Measurements from ENCODE around the gene PASD1.

Gene PASD1

DNA sequence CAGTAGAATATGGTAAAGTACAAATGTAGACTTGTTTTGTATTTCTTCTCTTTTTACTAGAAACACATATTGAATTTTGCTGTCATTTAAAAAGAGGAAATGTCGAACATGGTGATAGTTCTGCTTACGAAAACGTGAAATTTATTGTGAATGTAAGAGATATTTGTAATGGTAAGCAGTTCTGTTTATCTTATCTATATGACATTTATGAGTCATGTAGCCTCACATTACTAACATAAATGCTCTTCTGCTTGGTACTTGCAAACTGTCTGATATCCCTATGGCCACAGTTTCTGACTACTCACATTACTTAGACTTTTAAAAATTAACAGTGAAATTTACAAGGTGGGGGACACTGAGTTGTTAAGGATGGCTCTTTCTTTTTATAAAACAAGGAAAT is 57.9 kb downstream of the PASD1 start:
- Histone ChIP-seq H3K36me3 (ENCODE audit: control insufficient read depth in 2 of 2, insufficient read depth in 2 of 2, low read length in 2 of 2) (no peaks in the 10 kb centered on the region), H3K4me1 (ENCODE audit: control insufficient read depth, insufficient read depth, low read length) (no peaks in the 10 kb centered on the region), H3K27ac (ENCODE audit: low read length) (no peak overlapping the region), H3K4me3 (ENCODE audit: low read length in 2 of 2) (no peak overlapping the region), H3K9me3 (ENCODE audit: control insufficient read depth in 2 of 2, low read length in 2 of 2) (no peaks in the 10 kb centered on the region), H3K9ac (ENCODE audit: low read length in 2 of 2) (no peak overlapping the region), H3K27me3 (ENCODE audit: control insufficient read depth in 1 of 2, insufficient read depth in 2 of 2, low read length in 2 of 2) (no peaks in the 10 kb centered on the region)

DNA sequence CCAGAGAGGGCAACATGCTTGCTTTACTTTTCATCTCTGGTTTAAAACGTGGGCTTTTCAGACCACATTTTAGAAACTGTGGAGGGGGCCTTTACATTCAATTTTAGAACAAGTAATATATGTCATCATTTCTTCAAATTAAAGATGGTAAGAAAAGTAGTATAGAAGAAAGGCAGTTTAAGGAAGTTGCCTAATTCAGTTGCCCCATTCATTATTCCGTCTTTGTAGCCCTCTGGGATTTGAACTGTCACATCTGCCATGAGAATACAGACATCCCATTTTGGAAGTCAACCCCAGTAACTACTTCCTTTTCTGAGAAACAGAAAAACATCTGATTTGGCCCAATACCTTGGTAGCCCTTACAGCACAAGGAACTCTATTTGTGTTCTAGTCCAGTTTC is 61.2 kb downstream of the PASD1 start:
- no peak overlapping the region for H3K4me3 ChIP-seq (ENCODE audit: low read length in 2 of 2)
- H3K9me3 ChIP-seq (ENCODE audit: control insufficient read depth in 2 of 2, low read length in 2 of 2), result no peaks in the 10 kb centered on the region
- H3K27ac ChIP-seq (ENCODE audit: low read length), result no peak overlapping the region
- no peaks in the 10 kb centered on the region for H3K27me3 ChIP-seq (ENCODE audit: control insufficient read depth in 1 of 2, insufficient read depth in 2 of 2, low read length in 2 of 2)
- H3K36me3 ChIP-seq (ENCODE audit: control insufficient read depth in 2 of 2, insufficient read depth in 2 of 2, low read length in 2 of 2), result no peaks in the 10 kb centered on the region
- H3K4me1 ChIP-seq (ENCODE audit: control insufficient read depth, insufficient read depth, low read length), result no peaks in the 10 kb centered on the region
- H3K9ac ChIP-seq (ENCODE audit: low read length in 2 of 2), result no peak overlapping the region

DNA sequence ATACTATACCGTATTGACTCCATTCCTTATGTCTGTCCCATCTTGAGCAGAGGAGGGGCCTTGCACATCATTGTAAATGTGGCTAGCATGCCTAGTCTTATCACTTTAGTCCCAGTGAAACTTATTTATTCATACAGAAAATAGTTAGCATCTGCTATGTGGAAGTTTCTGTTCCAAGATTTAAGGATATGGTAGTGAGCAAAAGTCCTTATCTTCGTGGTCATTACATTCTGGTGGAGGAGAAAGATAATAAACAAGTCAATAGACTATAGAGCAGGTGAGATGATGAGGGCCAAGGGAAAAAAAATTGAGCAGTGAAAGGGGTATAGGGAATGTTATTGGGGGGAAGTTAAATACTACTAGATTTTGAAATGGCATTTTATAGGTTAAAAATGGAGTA is 68.3 kb downstream of the PASD1 start:
- H3K27ac ChIP-seq (ENCODE audit: low read length), result no peak overlapping the region
- H3K27me3 ChIP-seq (ENCODE audit: control insufficient read depth in 1 of 2, insufficient read depth in 2 of 2, low read length in 2 of 2), result no peaks in the 10 kb centered on the region
- no peaks in the 10 kb centered on the region for H3K4me1 ChIP-seq (ENCODE audit: control insufficient read depth, insufficient read depth, low read length)
- no peaks in the 10 kb centered on the region for H3K9me3 ChIP-seq (ENCODE audit: control insufficient read depth in 2 of 2, low read length in 2 of 2)
- H3K36me3 ChIP-seq (ENCODE audit: control insufficient read depth in 2 of 2, insufficient read depth in 2 of 2, low read length in 2 of 2), result no peaks in the 10 kb centered on the region
- H3K9ac ChIP-seq (ENCODE audit: low read length in 2 of 2), result no peak overlapping the region
- no peak overlapping the region for H3K4me3 ChIP-seq (ENCODE audit: low read length in 2 of 2)

DNA sequence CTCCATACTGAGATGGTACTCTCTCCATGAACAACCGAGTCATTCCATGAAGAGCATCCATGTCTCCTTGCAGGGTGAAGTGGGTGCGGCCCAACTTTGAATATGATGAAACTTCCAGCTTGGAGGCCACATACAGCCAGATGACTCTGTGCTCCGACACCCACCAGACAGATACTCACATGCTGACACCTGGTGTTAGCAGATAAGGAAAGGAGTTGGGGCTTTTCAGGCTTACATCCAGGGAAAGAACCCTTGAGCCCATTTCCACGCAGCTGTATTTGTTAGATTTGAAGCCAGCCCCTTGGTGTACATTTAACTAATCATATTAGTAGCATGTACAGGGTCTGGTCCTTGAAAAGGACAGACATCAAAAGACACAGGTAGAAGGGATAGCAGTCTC is 69.7 kb downstream of the PASD1 start:
- H3K27me3 ChIP-seq (ENCODE audit: control insufficient read depth in 1 of 2, insufficient read depth in 2 of 2, low read length in 2 of 2), result no peaks in the 10 kb centered on the region
- H3K9me3 ChIP-seq (ENCODE audit: control insufficient read depth in 2 of 2, low read length in 2 of 2), result no peaks in the 10 kb centered on the region
- H3K27ac ChIP-seq (ENCODE audit: low read length), result no peak overlapping the region
- H3K4me1 ChIP-seq (ENCODE audit: control insufficient read depth, insufficient read depth, low read length), result no peaks in the 10 kb centered on the region
- H3K4me3 ChIP-seq (ENCODE audit: low read length in 2 of 2), result no peak overlapping the region
- no peaks in the 10 kb centered on the region for H3K36me3 ChIP-seq (ENCODE audit: control insufficient read depth in 2 of 2, insufficient read depth in 2 of 2, low read length in 2 of 2)
- no peak overlapping the region for H3K9ac ChIP-seq (ENCODE audit: low read length in 2 of 2)

DNA sequence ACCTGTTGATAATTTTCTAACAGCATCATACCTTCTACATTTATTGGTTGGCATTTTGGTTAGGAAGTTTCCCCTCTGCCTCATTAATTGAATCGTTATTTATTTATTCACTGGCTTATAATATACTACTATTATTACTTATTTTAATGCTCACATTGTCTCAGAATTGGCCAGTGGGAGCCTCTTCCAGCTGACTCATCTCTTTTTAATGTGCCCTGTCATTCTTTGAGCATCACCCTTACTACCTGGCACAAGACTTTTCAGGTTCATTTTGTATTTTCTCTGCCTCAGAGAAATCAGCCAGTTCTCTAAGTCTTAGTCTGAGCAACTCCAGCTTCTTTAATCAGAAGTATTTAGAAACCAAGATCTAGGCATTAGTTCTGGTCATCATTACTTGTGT is 71.5 kb downstream of the PASD1 start:
- no peaks in the 10 kb centered on the region for H3K4me1 ChIP-seq (ENCODE audit: control insufficient read depth, insufficient read depth, low read length)
- H3K4me3 ChIP-seq (ENCODE audit: low read length in 2 of 2), result no peak overlapping the region
- no peaks in the 10 kb centered on the region for H3K9me3 ChIP-seq (ENCODE audit: control insufficient read depth in 2 of 2, low read length in 2 of 2)
- no peaks in the 10 kb centered on the region for H3K27me3 ChIP-seq (ENCODE audit: control insufficient read depth in 1 of 2, insufficient read depth in 2 of 2, low read length in 2 of 2)
- no peak overlapping the region for H3K27ac ChIP-seq (ENCODE audit: low read length)
- no peak overlapping the region for H3K9ac ChIP-seq (ENCODE audit: low read length in 2 of 2)
- H3K36me3 ChIP-seq (ENCODE audit: control insufficient read depth in 2 of 2, insufficient read depth in 2 of 2, low read length in 2 of 2), result no peaks in the 10 kb centered on the region

DNA sequence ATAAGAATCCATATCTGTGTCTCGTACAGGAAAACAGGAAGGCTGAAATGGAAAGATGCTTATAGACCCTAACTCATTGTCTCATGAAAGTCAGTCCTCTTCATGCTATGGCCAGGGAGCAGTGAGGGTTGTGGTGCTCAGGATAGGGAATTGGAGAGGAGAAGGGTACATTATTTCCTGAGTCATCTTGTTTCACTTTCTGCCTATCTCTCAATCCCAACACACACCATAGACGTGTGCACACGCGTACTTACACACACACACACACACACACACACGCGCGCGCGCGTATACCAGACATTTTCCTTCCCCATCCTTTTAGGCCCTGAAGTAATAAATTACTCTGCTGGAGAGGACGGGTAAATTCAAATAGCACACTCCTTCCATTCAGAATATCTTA is 78.1 kb downstream of the PASD1 start:
- no peaks in the 10 kb centered on the region for H3K27me3 ChIP-seq (ENCODE audit: control insufficient read depth in 1 of 2, insufficient read depth in 2 of 2, low read length in 2 of 2)
- no peak overlapping the region for H3K27ac ChIP-seq (ENCODE audit: low read length)
- H3K36me3 ChIP-seq (ENCODE audit: control insufficient read depth in 2 of 2, insufficient read depth in 2 of 2, low read length in 2 of 2), result no peaks in the 10 kb centered on the region
- no peak overlapping the region for H3K9ac ChIP-seq (ENCODE audit: low read length in 2 of 2)
- H3K4me3 ChIP-seq (ENCODE audit: low read length in 2 of 2), result no peak overlapping the region
- H3K4me1 ChIP-seq (ENCODE audit: control insufficient read depth, insufficient read depth, low read length), result no peaks in the 10 kb centered on the region
- no peaks in the 10 kb centered on the region for H3K9me3 ChIP-seq (ENCODE audit: control insufficient read depth in 2 of 2, low read length in 2 of 2)

DNA sequence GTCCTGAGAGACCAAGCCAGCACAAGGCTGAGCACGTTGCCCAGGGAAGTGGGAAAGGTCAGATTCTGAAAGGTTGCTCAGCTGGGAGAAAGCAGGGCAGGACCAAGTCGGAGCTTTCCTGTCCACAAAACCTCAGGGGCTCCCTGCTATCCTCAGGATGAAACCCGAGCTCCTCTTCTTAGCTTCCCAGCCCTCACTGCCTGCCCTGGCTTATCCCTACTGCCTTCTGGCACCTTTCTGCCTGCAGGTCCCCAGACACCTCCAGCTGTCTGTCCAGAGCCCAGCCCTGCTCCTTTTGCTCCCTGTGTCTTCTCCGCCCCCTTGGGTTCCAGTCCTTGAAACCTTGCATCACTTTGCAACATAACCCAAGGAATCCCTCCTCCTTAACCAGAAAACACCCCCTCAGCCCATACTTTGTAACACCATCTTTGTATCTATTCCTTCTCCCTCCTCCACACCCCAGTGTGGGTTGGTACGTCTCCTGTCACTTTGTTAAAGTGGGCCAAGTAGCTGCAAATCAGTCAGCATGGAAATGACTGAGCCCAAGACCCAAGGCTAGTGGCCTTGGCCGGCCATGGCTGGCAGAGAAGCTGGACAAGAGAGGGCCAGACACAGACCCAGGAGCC is 111.8 kb downstream of the PASD1 start:
- no peaks in the 10 kb centered on the region for H3K36me3 ChIP-seq (ENCODE audit: control insufficient read depth in 2 of 2, insufficient read depth in 2 of 2, low read length in 2 of 2)
- peaks cover 0 to 13% of the 10 kb centered on the region in 2 donors for H3K27me3 ChIP-seq (ENCODE audit: control insufficient read depth in 1 of 2, insufficient read depth in 2 of 2, low read length in 2 of 2)
- no peaks in the 10 kb centered on the region for H3K4me1 ChIP-seq (ENCODE audit: control insufficient read depth, insufficient read depth, low read length)
- no peak overlapping the region for H3K9ac ChIP-seq (ENCODE audit: low read length in 2 of 2)
- H3K9me3 ChIP-seq (ENCODE audit: control insufficient read depth in 2 of 2, low read length in 2 of 2), result peaks cover 0 to 8% of the 10 kb centered on the region in 2 donors
- no peak overlapping the region for H3K4me3 ChIP-seq (ENCODE audit: low read length in 2 of 2)
- no peak overlapping the region for H3K27ac ChIP-seq (ENCODE audit: low read length)

DNA sequence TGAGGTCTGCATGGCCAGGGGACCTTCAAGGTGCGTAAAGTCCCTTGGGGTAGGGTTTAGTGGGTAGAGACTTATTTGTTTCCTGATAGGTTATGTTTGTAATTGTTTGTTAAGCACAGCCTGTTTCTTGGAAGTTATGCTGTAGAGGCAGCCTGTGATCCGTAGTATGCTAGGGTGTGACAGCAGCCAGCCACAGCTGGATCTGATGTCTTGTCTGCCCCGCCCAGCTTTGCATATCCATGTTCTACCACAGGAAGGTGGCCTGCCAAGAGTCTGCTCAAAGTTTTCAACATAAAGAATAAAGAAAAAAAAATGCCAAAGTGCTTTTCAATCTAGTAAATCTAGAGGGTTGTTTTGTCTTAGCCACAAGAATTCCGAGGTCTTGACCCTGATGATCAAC is 112.7 kb downstream of the PASD1 start:
- Histone ChIP-seq H3K4me3 (ENCODE audit: low read length in 2 of 2) (no peak overlapping the region), H3K27ac (ENCODE audit: low read length) (no peak overlapping the region), H3K4me1 (ENCODE audit: control insufficient read depth, insufficient read depth, low read length) (no peaks in the 10 kb centered on the region), H3K9ac (ENCODE audit: low read length in 2 of 2) (no peak overlapping the region), H3K27me3 (ENCODE audit: control insufficient read depth in 1 of 2, insufficient read depth in 2 of 2, low read length in 2 of 2) (peaks cover 0 to 11% of the 10 kb centered on the region in 2 donors), H3K36me3 (ENCODE audit: control insufficient read depth in 2 of 2, insufficient read depth in 2 of 2, low read length in 2 of 2) (no peaks in the 10 kb centered on the region), H3K9me3 (ENCODE audit: control insufficient read depth in 2 of 2, low read length in 2 of 2) (peaks cover 0 to 4% of the 10 kb centered on the region in 2 donors)

DNA sequence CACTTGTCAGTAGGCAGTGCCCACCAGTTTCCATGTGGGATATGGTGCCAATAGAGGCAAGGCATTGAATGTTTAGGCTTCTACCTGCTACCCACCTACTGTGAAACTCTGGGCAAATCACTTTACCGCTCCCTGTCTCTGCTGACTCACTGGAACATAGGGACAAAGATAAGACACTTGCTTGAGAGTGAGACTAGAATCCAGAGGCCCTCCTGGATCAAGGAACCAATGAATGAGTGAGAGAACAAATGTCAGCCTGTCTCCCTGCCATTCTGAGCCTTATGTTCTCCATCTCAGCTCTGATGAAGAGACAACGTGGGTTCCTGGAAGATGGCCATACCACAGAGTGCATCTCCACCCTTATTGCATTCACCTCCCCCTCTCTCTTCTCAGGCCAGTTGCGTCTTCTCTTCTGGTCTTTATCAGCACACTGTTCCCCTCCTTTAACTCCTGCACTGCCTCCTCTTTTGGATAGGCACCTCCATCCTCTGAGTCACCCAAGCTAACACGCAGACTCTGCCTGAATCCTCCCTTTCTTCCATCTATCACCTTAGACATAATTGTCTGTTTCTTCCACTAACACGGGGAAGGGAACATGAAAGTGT is 116.4 kb downstream of the PASD1 start:
- H3K27ac ChIP-seq (ENCODE audit: low read length), result no peak overlapping the region
- peaks cover 0 to 8% of the 10 kb centered on the region in 2 donors for H3K27me3 ChIP-seq (ENCODE audit: control insufficient read depth in 1 of 2, insufficient read depth in 2 of 2, low read length in 2 of 2)
- H3K4me1 ChIP-seq (ENCODE audit: control insufficient read depth, insufficient read depth, low read length), result no peaks in the 10 kb centered on the region
- H3K9me3 ChIP-seq (ENCODE audit: control insufficient read depth in 2 of 2, low read length in 2 of 2), result peaks cover 0 to 4% of the 10 kb centered on the region in 2 donors
- H3K4me3 ChIP-seq (ENCODE audit: low read length in 2 of 2), result no peak overlapping the region
- H3K9ac ChIP-seq (ENCODE audit: low read length in 2 of 2), result no peak overlapping the region
- no peaks in the 10 kb centered on the region for H3K36me3 ChIP-seq (ENCODE audit: control insufficient read depth in 2 of 2, insufficient read depth in 2 of 2, low read length in 2 of 2)

DNA sequence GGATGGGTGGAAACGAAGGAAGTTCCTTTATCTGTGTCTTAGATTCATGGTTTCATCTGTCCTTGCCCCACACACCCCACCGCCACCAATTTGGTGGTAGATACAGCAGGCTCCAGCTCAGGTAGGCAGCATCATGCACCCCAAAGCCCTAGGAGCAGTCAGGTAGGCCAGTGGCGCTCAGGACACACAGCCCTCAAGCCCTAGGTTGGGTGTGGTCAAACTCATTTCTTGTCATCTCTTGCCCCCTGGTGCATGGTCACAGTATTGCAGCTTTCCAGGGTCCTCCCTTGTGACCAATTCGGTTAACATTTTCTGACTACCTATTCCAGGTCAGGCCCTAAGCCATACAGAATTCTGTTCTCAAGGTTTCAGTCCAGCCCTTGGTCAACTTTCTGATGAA is 117.3 kb downstream of the PASD1 start:
- H3K27me3 ChIP-seq (ENCODE audit: control insufficient read depth in 1 of 2, insufficient read depth in 2 of 2, low read length in 2 of 2), result peaks cover 0 to 6% of the 10 kb centered on the region in 2 donors
- H3K27ac ChIP-seq (ENCODE audit: low read length), result no peak overlapping the region
- H3K36me3 ChIP-seq (ENCODE audit: control insufficient read depth in 2 of 2, insufficient read depth in 2 of 2, low read length in 2 of 2), result no peaks in the 10 kb centered on the region
- H3K9ac ChIP-seq (ENCODE audit: low read length in 2 of 2), result no peak overlapping the region
- no peaks in the 10 kb centered on the region for H3K4me1 ChIP-seq (ENCODE audit: control insufficient read depth, insufficient read depth, low read length)
- no peak overlapping the region for H3K4me3 ChIP-seq (ENCODE audit: low read length in 2 of 2)
- peaks cover 0 to 4% of the 10 kb centered on the region in 2 donors for H3K9me3 ChIP-seq (ENCODE audit: control insufficient read depth in 2 of 2, low read length in 2 of 2)

DNA sequence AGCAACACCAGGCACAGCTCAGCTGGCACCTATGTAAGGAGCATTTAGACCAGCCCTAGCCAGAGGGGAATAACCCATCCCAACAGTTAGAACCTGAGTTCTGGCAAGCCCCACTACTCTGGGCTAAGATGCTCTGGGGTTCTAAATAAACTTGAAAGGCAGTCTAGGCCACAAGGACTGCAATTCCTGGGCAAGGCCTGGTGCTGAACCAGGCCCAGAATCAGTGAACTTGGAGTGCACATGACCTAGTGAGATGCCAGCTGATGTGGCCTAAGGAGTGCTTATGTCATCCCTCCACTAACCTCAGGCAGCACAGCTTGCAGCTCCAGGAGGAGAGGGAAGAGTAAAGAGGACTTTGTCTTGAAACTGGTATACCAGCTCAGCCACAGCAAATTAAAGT is 124.2 kb downstream of the PASD1 start:
- Histone ChIP-seq H3K36me3 (ENCODE audit: control insufficient read depth in 2 of 2, insufficient read depth in 2 of 2, low read length in 2 of 2) (no peaks in the 10 kb centered on the region), H3K9me3 (ENCODE audit: control insufficient read depth in 2 of 2, low read length in 2 of 2) (no peaks in the 10 kb centered on the region), H3K4me1 (ENCODE audit: control insufficient read depth, insufficient read depth, low read length) (no peaks in the 10 kb centered on the region), H3K27me3 (ENCODE audit: control insufficient read depth in 1 of 2, insufficient read depth in 2 of 2, low read length in 2 of 2) (peaks cover 0 to 3% of the 10 kb centered on the region in 2 donors), H3K27ac (ENCODE audit: low read length) (no peak overlapping the region), H3K4me3 (ENCODE audit: low read length in 2 of 2) (no peak overlapping the region), H3K9ac (ENCODE audit: low read length in 2 of 2) (no peak overlapping the region)
